ENCODE measurements around the gene DNAJC18.

DNA sequence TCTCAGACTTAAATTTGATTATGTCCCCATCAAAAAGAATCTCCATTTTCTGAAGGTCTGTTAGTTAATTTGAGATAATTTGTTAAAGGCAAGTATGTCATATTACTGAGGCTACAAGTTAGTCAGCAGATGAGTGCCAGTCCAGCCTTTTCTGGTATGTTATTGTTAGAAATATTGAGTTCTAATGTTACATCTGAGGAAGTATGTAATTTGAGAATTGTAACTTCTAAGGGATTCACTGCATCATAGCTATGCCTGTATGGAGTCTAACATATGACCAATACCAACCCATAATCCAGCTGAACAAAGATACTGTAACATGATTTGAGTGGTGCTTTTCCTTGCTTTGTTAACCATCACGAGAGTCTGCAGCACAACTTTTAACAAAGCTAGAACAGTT, 70.1 kb downstream of the DNAJC18 start:
- TF ChIP-seq, protein P1, sequence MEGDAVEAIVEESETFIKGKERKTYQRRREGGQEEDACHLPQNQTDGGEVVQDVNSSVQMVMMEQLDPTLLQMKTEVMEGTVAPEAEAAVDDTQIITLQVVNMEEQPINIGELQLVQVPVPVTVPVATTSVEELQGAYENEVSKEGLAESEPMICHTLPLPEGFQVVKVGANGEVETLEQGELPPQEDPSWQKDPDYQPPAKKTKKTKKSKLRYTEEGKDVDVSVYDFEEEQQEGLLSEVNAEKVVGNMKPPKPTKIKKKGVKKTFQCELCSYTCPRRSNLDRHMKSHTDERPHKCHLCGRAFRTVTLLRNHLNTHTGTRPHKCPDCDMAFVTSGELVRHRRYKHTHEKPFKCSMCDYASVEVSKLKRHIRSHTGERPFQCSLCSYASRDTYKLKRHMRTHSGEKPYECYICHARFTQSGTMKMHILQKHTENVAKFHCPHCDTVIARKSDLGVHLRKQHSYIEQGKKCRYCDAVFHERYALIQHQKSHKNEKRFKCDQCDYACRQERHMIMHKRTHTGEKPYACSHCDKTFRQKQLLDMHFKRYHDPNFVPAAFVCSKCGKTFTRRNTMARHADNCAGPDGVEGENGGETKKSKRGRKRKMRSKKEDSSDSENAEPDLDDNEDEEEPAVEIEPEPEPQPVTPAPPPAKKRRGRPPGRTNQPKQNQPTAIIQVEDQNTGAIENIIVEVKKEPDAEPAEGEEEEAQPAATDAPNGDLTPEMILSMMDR (IDR thresholded peaks at IDR 0.05), result no peak
- TF ChIP-seq POLR2A (IDR thresholded peaks at IDR 0.05), result no peak

Data from vagina (tissue), 2 donors.